Neural cell (in vitro differentiated cells): ENCODE results near the gene CPM. TPM values are rescaled to one million over a fixed set of nuclear protein-coding genes. Genes with fewer than 3 reads are reported as not detected.

Source experiments
- H2AFZ ChIP-seq: fragments of 200-600, 300-800 bp; sonication (generic), shearing (Covaris generic); 2 replicates; pipeline ENCODE4 v1.6.0; 2014; ENCODE audit warnings: low read depth, mild to moderate bottlenecking, antibody characterized with exemption, low read length, moderate library complexity
- H3F3A ChIP-seq: fragments of 200-600 bp; shearing (Covaris generic); 2 replicates; pipeline ENCODE4 v1.6.1; 2016; ENCODE audit warnings: mild to moderate bottlenecking, moderate library complexity, mixed read lengths, antibody characterized with exemption, low read length; ENCODE audit not compliant: insufficient read depth, poor library complexity, severe bottlenecking
- H3K27ac ChIP-seq: fragments of 200-600, 300-800 bp; sonication (generic), shearing (Covaris generic); 2 replicates; pipeline ENCODE4 v1.5.1; 2014; ENCODE audit warnings: mild to moderate bottlenecking, low read length, moderate library complexity
- H3K27me3 ChIP-seq: fragments of 300-800, 200-600 bp; sonication (generic), shearing (Covaris generic); 2 replicates; pipeline ENCODE4 v1.6.0; 2014; ENCODE audit warnings: mild to moderate bottlenecking, low read depth, low read length, moderate library complexity; ENCODE audit not compliant: insufficient read depth
- H3K36me3 ChIP-seq: fragments of 300-800, 200-600 bp; sonication (generic), shearing (Covaris generic); 2 replicates; pipeline ENCODE4 v1.5.1; 2014; ENCODE audit warnings: mild to moderate bottlenecking, antibody characterized with exemption, low read length, moderate library complexity; ENCODE audit not compliant: insufficient read depth
- H3K4me2 ChIP-seq: fragments of 300-800, 200-600 bp; sonication (generic), shearing (Covaris generic); 2 replicates; pipeline ENCODE4 v1.6.0; 2014; ENCODE audit warnings: mild to moderate bottlenecking, low read length
- H3K4me3 ChIP-seq: fragments of 300-800, 200-600 bp; sonication (generic), shearing (Covaris generic); 2 replicates; pipeline ENCODE4 v1.5.1; 2014; ENCODE audit warnings: mild to moderate bottlenecking, low read length, moderate library complexity
- H3K79me2 ChIP-seq: fragments of 200-600 bp; shearing (Covaris generic); replicated peaks from 2 replicates; pipeline ENCODE4 v1.6.0; 2014; ENCODE audit warnings: mild to moderate bottlenecking, low read length, moderate library complexity; ENCODE audit not compliant: insufficient read depth
- H3K9ac ChIP-seq: fragments of 300-800, 200-600 bp; sonication (generic), shearing (Covaris generic); 2 replicates; pipeline ENCODE4 v1.6.1; 2016; ENCODE audit warnings: mild to moderate bottlenecking, low read length, mixed read lengths
- H3K9me2 ChIP-seq: fragments of 200-600 bp; shearing (Covaris generic); 2 replicates; pipeline ENCODE4 v1.6.1; 2016; ENCODE audit warnings: mild to moderate bottlenecking, low read length, mixed read lengths; ENCODE audit not compliant: insufficient read depth
- H3K9me3 ChIP-seq: fragments of 200-600, 300-800 bp; sonication (generic), shearing (Covaris generic); 2 replicates; pipeline ENCODE4 v1.6.1; 2016; ENCODE audit warnings: mild to moderate bottlenecking, mixed run types, low read length, moderate library complexity, mixed read lengths
- H4K20me1 ChIP-seq: fragments of 200-600 bp; shearing (Covaris generic); 2 replicates; pipeline ENCODE4 v1.6.1; 2016; ENCODE audit warnings: mild to moderate bottlenecking, mixed run types; ENCODE audit not compliant: insufficient read depth
- EP300 ChIP-seq: fragments of 450-650 bp; conservative IDR thresholded peaks from 2 replicates; pipeline ENCODE4 v1.6.1; 2014; ENCODE audit warnings: antibody characterized with exemption, mild to moderate bottlenecking, moderate library complexity; ENCODE audit not compliant: poor library complexity, severe bottlenecking
- EZH2 ChIP-seq: fragments of 200-600, 300-800 bp; shearing (Covaris generic), sonication (generic); IDR thresholded peaks from 2 replicates; pipeline ENCODE4 v1.6.1; 2014; ENCODE audit warnings: antibody characterized with exemption, low read length, borderline replicate concordance, mild to moderate bottlenecking; ENCODE audit not compliant: insufficient read depth, poor library complexity, severe bottlenecking
- MXI1 ChIP-seq: fragments of 450-650 bp; conservative IDR thresholded peaks from 2 replicates; pipeline ENCODE4 v1.6.1; 2014; ENCODE audit warnings: antibody characterized with exemption, mild to moderate bottlenecking; ENCODE audit not compliant: poor library complexity, severe bottlenecking
- POLR2AphosphoS5 ChIP-seq: IDR thresholded peaks from 2 replicates; pipeline ENCODE4 v1.6.1; 2012
- RAD21 ChIP-seq: fragments of 450-650 bp; conservative IDR thresholded peaks from 2 replicates; pipeline ENCODE4 v1.6.1; 2014; ENCODE audit warnings: antibody characterized with exemption, mild to moderate bottlenecking, moderate library complexity
- REST ChIP-seq: IDR thresholded peaks from 2 replicates; pipeline ENCODE4 v1.6.1; 2012; ENCODE audit warnings: borderline replicate concordance
- SMC3 ChIP-seq: fragments of 450-650 bp; conservative IDR thresholded peaks from 2 replicates; pipeline ENCODE4 v1.6.1; 2014; ENCODE audit warnings: antibody characterized with exemption, mild to moderate bottlenecking, moderate library complexity; ENCODE audit not compliant: poor library complexity
- TAF1 ChIP-seq: IDR thresholded peaks from 2 replicates; pipeline ENCODE4 v1.6.1; 2012; ENCODE audit warnings: low read depth
- polyA plus RNA-seq: library from polyadenylated mRNA; depleted of rRNA; stranded (reverse); fragments of >200 nt; gene quantifications from 2 replicates; pipeline ENCODE4 v1.2.3, GENCODE V29; 2014
- TF ChIP-seq, protein P1 (sequence below): fragments of 450-650 bp; IDR thresholded peaks from 2 replicates; pipeline ENCODE4 v1.5.1; 2014; ENCODE audit warnings: antibody characterized with exemption, mild to moderate bottlenecking, moderate library complexity; ENCODE audit not compliant: poor library complexity, severe bottlenecking

CPM gene
- polyA plus RNA-seq, 1 donor from 2014 or later: not detected

GRCh38 chr12:68980476-68981212 lies 47.7 kb upstream of the CPM start:
- Histone ChIP-seq H3F3A (no peaks in the 10 kb centered on the region), H3K9me3 (no peaks in the 10 kb centered on the region), H3K79me2 (no peaks in the 10 kb centered on the region), H3K9ac (no peak overlapping the region), H3K9me2 (no peaks in the 10 kb centered on the region), H3K27me3 (no peaks in the 10 kb centered on the region), H3K4me3 (no peak overlapping the region), H2AFZ (no peak overlapping the region), H3K27ac (no peak overlapping the region), H3K4me2 (no peak overlapping the region), H3K36me3 (no peaks in the 10 kb centered on the region), H4K20me1 (no peaks in the 10 kb centered on the region)
- no peak for TF ChIP-seq EZH2
- TF ChIP-seq, protein P1, sequence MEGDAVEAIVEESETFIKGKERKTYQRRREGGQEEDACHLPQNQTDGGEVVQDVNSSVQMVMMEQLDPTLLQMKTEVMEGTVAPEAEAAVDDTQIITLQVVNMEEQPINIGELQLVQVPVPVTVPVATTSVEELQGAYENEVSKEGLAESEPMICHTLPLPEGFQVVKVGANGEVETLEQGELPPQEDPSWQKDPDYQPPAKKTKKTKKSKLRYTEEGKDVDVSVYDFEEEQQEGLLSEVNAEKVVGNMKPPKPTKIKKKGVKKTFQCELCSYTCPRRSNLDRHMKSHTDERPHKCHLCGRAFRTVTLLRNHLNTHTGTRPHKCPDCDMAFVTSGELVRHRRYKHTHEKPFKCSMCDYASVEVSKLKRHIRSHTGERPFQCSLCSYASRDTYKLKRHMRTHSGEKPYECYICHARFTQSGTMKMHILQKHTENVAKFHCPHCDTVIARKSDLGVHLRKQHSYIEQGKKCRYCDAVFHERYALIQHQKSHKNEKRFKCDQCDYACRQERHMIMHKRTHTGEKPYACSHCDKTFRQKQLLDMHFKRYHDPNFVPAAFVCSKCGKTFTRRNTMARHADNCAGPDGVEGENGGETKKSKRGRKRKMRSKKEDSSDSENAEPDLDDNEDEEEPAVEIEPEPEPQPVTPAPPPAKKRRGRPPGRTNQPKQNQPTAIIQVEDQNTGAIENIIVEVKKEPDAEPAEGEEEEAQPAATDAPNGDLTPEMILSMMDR: no peak
- TF ChIP-seq TAF1: no peak
- TF ChIP-seq RAD21: no peak
- TF ChIP-seq POLR2AphosphoS5: no peak
- no peak for TF ChIP-seq EP300
- TF ChIP-seq SMC3: no peak
- no peak for TF ChIP-seq MXI1
- no peak for TF ChIP-seq REST

GRCh38 chr12:68978678-68979077 lies 45.7 kb upstream of the CPM start:
- no peak overlapping the region for H3K4me2 ChIP-seq
- H3K4me3 ChIP-seq: no peak overlapping the region
- no peak overlapping the region for H3K27ac ChIP-seq
- H3K9me2 ChIP-seq: no peaks in the 10 kb centered on the region
- no peak for TF ChIP-seq SMC3
- TF ChIP-seq MXI1: no peak
- TF ChIP-seq REST: no peak
- no peak for TF ChIP-seq TAF1
- TF ChIP-seq EP300: no peak
- TF ChIP-seq, protein P1: no peak
- no peak for TF ChIP-seq RAD21
- TF ChIP-seq POLR2AphosphoS5: no peak
- TF ChIP-seq EZH2: no peak
- no peak overlapping the region for H3K9ac ChIP-seq
- no peaks in the 10 kb centered on the region for H3F3A ChIP-seq
- H3K36me3 ChIP-seq: no peaks in the 10 kb centered on the region
- no peak overlapping the region for H2AFZ ChIP-seq
- H3K27me3 ChIP-seq: no peaks in the 10 kb centered on the region
- no peaks in the 10 kb centered on the region for H3K9me3 ChIP-seq
- no peaks in the 10 kb centered on the region for H3K79me2 ChIP-seq
- H4K20me1 ChIP-seq: no peaks in the 10 kb centered on the region
